K562 (cell line): ENCODE data around the gene LY6G6D. TPM values are rescaled to one million over a fixed set of nuclear protein-coding genes. Genes with fewer than 3 reads are reported as not detected.
A peak's percentile ranks its signal among the peaks of the same experiment; 100 is the strongest.

ENCODE experiments used
- KLF1 ChIP-seq: fragments of 450-650 bp; IDR thresholded peaks from 2 replicates; pipeline ENCODE4 v1.6.1; 2016; ENCODE audit warnings: missing genetic modification characterization, missing compliant biosample characterization
- MYNN ChIP-seq, 2 experiments: sonication (generic); formaldehyde crosslinking in 1 of 2; IDR thresholded peaks; 2 replicates each; pipeline versions ENCODE4 v1.5.0 to v1.6.1; 2016 to 2020; ENCODE audit warnings: antibody characterized with exemption in 1 of 2, missing genetic modification reagents in 1 of 2
- NCOA4 ChIP-seq: fragments of 450-650 bp; IDR thresholded peaks from 2 replicates; pipeline ENCODE4 v1.6.1; 2018; ENCODE audit warnings: mild to moderate bottlenecking; ENCODE audit not compliant: partially characterized antibody
- NR2C1 ChIP-seq, 2 experiments: fragments of 450-650 bp; IDR thresholded peaks; 2 replicates each; pipeline ENCODE4 v1.6.1; 2017; ENCODE audit warnings: mild to moderate bottlenecking in 2 of 2, antibody characterized with exemption in 1 of 2, inconsistent platforms in 1 of 2, missing compliant biosample characterization in 1 of 2, missing genetic modification characterization in 1 of 2
- PURB ChIP-seq: sonication (generic); formaldehyde crosslinking; IDR thresholded peaks from 2 replicates; pipeline ENCODE4 v1.9.0; 2021; ENCODE audit warnings: low read depth, mild to moderate bottlenecking, missing genetic modification reagents
- RCOR1 ChIP-seq, 2 experiments: IDR thresholded peaks; 2 replicates each; pipeline ENCODE4 v1.6.1; 2012; ENCODE audit warnings: low read depth in 2 of 2, low read length in 2 of 2, borderline replicate concordance in 1 of 2, improper control_type of control experiment in 1 of 2
- RFX7 ChIP-seq: fragments of 250-450 bp; sonication (Bioruptor Pico); IDR thresholded peaks from 2 replicates; pipeline ENCODE4 v1.5.1; 2021; ENCODE audit warnings: mild to moderate bottlenecking
- SP1 ChIP-seq: sonication (generic); formaldehyde crosslinking; IDR thresholded peaks from 2 replicates; pipeline ENCODE4 v1.8.1; 2022; ENCODE audit warnings: mild to moderate bottlenecking, missing genetic modification reagents
- TBP ChIP-seq: optimal IDR thresholded peaks from 2 replicates; pipeline ENCODE3; 2011; ENCODE audit warnings: low read depth, low read length, improper control_type of control experiment
- TCF7L2 ChIP-seq: fragments of 150-350 bp; IDR thresholded peaks from 2 replicates; pipeline ENCODE4 v1.6.1; 2016; ENCODE audit warnings: low read depth, mild to moderate bottlenecking, low read length, moderate library complexity
- ZBED1 ChIP-seq: IDR thresholded peaks from 2 replicates; pipeline ENCODE4 v1.6.1; 2014
- ZKSCAN1 ChIP-seq: fragments of 150-350 bp; IDR thresholded peaks from 2 replicates; pipeline ENCODE4 v1.6.1; 2016; ENCODE audit warnings: low read depth, low read length
- ZNF12 ChIP-seq: sonication (generic); formaldehyde crosslinking; IDR thresholded peaks from 2 replicates; pipeline ENCODE4 v1.4.0; 2020; ENCODE audit warnings: mild to moderate bottlenecking, missing genetic modification reagents
- ZNF143 ChIP-seq: sonication (generic); formaldehyde crosslinking; IDR thresholded peaks from 2 replicates; pipeline ENCODE4 v1.9.0; 2022; ENCODE audit warnings: mild to moderate bottlenecking, missing genetic modification reagents
- ZNF77 ChIP-seq: fragments of 250-450 bp; sonication (Bioruptor Pico); IDR thresholded peaks from 2 replicates; pipeline ENCODE4 v1.5.0; 2020
- ZNF778 ChIP-seq: fragments of 450-650 bp; formaldehyde crosslinking; IDR thresholded peaks from 2 replicates; pipeline ENCODE4 v1.4.0; 2020; ENCODE audit warnings: mild to moderate bottlenecking, moderate library complexity
- polyA plus RNA-seq, 8 experiments: library from polyadenylated mRNA; depleted of rRNA in 4 of 8; stranded (reverse) in 5 of 8; unstranded in 3 of 8; fragments of >200 nt; fragmentation: Nextera tagmentation in 2 of 8; fragmentation: Illumina TruSeq in 1 of 8; extraction: Ambion mirVana in 2 of 8; extraction: Trizol in 1 of 8; gene quantifications; 2 replicates each; pipeline versions ENCODE4 v1.2.1 to v1.2.3, GENCODE V29; 2011 to 2014; ENCODE audit warnings: inconsistent platforms in 1 of 8, missing spikeins in 1 of 8
- total RNA-seq, 7 experiments: library from RNA; depleted of rRNA in 6 of 7; stranded (reverse); fragments of >200 nt in 6 of 7; fragmentation: Illumina TruSeq in 2 of 7; extraction: Trizol in 2 of 7; gene quantifications; 2 replicates each; pipeline versions ENCODE4 v1.2.1 to v1.2.3, GENCODE V29; 2011 to 2021; ENCODE audit warnings: low replicate concordance in 1 of 7
- TF ChIP-seq, protein P1 (sequence below): fragments of 250-450 bp; sonication (Bioruptor Pico); IDR thresholded peaks from 2 replicates; pipeline ENCODE4 v1.4.0; 2020; ENCODE audit warnings: mild to moderate bottlenecking, moderate library complexity, borderline replicate concordance
- TF ChIP-seq, protein P2 (sequence below): fragments of 200-400 bp; formaldehyde crosslinking; IDR thresholded peaks from 2 replicates; pipeline ENCODE4 v1.6.1; 2017; ENCODE audit warnings: mild to moderate bottlenecking, low read depth, low read length, moderate library complexity
- TF ChIP-seq, protein P3 (sequence below): fragments of 450-650 bp; formaldehyde crosslinking; IDR thresholded peaks from 2 replicates; pipeline ENCODE4 v1.4.0; 2020; ENCODE audit warnings: mild to moderate bottlenecking, moderate library complexity
- TF ChIP-seq, protein P4 (sequence below): sonication (generic); formaldehyde crosslinking; IDR thresholded peaks from 2 replicates; pipeline ENCODE4 v1.9.0; 2022; ENCODE audit warnings: mild to moderate bottlenecking, missing genetic modification reagents
- TF ChIP-seq, protein P5 (sequence below): fragments of 250-450 bp; sonication (Bioruptor Pico); IDR thresholded peaks from 2 replicates; pipeline ENCODE4 v1.8.0; 2022; ENCODE audit warnings: moderate library complexity, mild to moderate bottlenecking, inconsistent platforms

LY6G6D gene
- total and polyA plus RNA-seq, 9 of the 15 experiments (the other 6 are each of a cell fraction or from before 2014, with no cell fraction given) = 0.30 to 0.38 TPM; not detected in 7

DNA sequence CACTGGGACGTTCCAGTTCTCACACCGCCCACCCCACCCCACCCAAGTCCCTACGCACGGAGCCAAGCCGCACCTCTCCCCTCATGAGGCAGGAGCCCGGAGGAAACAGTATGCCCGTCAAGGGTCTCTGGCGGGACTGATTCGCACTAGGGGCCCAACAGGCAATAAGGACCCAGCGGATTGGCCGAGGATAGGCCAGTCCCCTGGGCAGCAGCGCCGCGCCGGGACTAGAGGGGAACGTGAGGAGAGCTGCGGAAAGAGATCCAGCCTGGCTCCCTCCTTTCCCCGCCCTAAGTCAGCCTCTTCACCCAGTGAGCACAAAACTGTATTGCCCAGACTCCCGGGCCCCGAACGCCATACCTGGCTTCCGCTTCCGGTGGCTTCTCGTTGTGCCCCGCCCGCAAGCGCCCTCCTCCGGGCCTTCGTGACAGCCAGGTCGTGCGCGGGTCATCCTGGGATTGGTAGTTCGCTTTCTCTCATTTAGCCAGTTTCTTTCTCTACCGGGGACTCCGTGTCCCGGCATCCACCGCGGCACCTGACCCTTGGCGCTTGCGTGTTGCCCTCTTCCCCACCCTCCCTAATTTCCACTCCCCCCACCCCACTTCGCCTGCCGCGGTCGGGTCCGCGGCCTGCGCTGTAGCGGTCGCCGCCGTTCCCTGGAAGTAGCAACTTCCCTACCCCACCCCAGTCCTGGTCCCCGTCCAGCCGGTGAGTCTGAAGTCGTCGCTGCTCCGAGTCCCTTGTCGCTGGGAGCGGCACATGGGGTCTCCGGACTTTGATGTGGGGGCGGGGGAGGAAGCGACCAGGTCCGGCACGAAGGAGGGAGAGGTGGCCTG is 49.4 kb upstream of the LY6G6D start, which contains the start of gene CSNK2B (continued):
- TF ChIP-seq NCOA4 (no peak), NR2C1 (IDR thresholded peaks at IDR 0.05) (no peak), NR2C1 (tag; IDR thresholded peaks at IDR 0.05) (peak; percentile 100), PURB (no peak), TCF7L2 (no peak), SP1 (CRISPR knock-in tag) (peak; percentile 89), TBP (peak; percentile 83), KLF1 (peak; percentile 57; the same call in 1 of the 2 replicates), ZNF12 (CRISPR knock-in tag) (no peak; the same call in 1 of the 2 replicates), ZNF77 (CRISPR knock-in tag) (0 out of 2 replicates have a peak, but pooled peaks have one; percentile 2), ZNF143 (peak; percentile 96), RCOR1 (IDR thresholded peaks at IDR 0.05; ENCODE audit: borderline replicate concordance in 1 of 2, low read depth in 2 of 2, low read length in 2 of 2) (no peak), ZBED1 (peak; percentile 91; the same call in 1 of the 2 replicates), ZNF778 (CRISPR knock-in tag) (no peak), MYNN (IDR thresholded peaks at IDR 0.05) (no peak), MYNN (CRISPR knock-in tag; IDR thresholded peaks at IDR 0.05) (no peak), RFX7 (0 out of 2 replicates have a peak, but pooled peaks have one; percentile 29), ZKSCAN1 (0 out of 2 replicates have a peak, but pooled peaks have one; percentile 29)
- TF ChIP-seq, protein P1, sequence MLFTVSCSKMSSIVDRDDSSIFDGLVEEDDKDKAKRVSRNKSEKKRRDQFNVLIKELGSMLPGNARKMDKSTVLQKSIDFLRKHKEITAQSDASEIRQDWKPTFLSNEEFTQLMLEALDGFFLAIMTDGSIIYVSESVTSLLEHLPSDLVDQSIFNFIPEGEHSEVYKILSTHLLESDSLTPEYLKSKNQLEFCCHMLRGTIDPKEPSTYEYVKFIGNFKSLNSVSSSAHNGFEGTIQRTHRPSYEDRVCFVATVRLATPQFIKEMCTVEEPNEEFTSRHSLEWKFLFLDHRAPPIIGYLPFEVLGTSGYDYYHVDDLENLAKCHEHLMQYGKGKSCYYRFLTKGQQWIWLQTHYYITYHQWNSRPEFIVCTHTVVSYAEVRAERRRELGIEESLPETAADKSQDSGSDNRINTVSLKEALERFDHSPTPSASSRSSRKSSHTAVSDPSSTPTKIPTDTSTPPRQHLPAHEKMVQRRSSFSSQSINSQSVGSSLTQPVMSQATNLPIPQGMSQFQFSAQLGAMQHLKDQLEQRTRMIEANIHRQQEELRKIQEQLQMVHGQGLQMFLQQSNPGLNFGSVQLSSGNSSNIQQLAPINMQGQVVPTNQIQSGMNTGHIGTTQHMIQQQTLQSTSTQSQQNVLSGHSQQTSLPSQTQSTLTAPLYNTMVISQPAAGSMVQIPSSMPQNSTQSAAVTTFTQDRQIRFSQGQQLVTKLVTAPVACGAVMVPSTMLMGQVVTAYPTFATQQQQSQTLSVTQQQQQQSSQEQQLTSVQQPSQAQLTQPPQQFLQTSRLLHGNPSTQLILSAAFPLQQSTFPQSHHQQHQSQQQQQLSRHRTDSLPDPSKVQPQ (CRISPR knock-in tag) = no peak
- TF ChIP-seq, protein P2, sequence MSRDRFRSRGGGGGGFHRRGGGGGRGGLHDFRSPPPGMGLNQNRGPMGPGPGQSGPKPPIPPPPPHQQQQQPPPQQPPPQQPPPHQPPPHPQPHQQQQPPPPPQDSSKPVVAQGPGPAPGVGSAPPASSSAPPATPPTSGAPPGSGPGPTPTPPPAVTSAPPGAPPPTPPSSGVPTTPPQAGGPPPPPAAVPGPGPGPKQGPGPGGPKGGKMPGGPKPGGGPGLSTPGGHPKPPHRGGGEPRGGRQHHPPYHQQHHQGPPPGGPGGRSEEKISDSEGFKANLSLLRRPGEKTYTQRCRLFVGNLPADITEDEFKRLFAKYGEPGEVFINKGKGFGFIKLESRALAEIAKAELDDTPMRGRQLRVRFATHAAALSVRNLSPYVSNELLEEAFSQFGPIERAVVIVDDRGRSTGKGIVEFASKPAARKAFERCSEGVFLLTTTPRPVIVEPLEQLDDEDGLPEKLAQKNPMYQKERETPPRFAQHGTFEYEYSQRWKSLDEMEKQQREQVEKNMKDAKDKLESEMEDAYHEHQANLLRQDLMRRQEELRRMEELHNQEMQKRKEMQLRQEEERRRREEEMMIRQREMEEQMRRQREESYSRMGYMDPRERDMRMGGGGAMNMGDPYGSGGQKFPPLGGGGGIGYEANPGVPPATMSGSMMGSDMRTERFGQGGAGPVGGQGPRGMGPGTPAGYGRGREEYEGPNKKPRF = no peak
- TF ChIP-seq, protein P3, sequence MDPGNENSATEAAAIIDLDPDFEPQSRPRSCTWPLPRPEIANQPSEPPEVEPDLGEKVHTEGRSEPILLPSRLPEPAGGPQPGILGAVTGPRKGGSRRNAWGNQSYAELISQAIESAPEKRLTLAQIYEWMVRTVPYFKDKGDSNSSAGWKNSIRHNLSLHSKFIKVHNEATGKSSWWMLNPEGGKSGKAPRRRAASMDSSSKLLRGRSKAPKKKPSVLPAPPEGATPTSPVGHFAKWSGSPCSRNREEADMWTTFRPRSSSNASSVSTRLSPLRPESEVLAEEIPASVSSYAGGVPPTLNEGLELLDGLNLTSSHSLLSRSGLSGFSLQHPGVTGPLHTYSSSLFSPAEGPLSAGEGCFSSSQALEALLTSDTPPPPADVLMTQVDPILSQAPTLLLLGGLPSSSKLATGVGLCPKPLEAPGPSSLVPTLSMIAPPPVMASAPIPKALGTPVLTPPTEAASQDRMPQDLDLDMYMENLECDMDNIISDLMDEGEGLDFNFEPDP (CRISPR knock-in tag) = peak; percentile 69; the same call in 1 of the 2 replicates
- TF ChIP-seq, protein P4, sequence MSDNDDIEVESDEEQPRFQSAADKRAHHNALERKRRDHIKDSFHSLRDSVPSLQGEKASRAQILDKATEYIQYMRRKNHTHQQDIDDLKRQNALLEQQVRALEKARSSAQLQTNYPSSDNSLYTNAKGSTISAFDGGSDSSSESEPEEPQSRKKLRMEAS (CRISPR knock-in tag) = peak; percentile 59
- TF ChIP-seq, protein P5, sequence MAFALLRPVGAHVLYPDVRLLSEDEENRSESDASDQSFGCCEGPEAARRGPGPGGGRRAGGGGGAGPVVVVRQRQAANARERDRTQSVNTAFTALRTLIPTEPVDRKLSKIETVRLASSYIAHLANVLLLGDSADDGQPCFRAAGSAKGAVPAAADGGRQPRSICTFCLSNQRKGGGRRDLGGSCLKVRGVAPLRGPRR (CRISPR knock-in tag) = peak; percentile 84
